ENCODE results near the gene SCARB1.

The SCARB1 gene

GRCh38 chr12:124795081-124795948 is 68.3 kb downstream of the SCARB1 start:
- Histone ChIP-seq H3K79me1 (ENCODE audit: low read length) (no peaks in the 10 kb centered on the region), H3K4ac (ENCODE audit: low read depth, low read length) (no peak overlapping the region), H3K79me2 (ENCODE audit: control insufficient read depth, insufficient read depth, low read length) (no peaks in the 10 kb centered on the region), H3K27ac (ENCODE audit: low read depth, low read length) (no peak overlapping the region), H2BK120ac (ENCODE audit: low read depth, low read length) (no peak overlapping the region), H3K23ac (ENCODE audit: low read length) (no peak overlapping the region), H3K56ac (ENCODE audit: low read length) (no peak overlapping the region), H3K4me3 (ENCODE audit: low read length) (no peak overlapping the region), H3K9ac (ENCODE audit: low read length) (no peak overlapping the region), H4K8ac (ENCODE audit: low read depth, low read length) (no peak overlapping the region), H4K5ac (ENCODE audit: low read length) (no peak overlapping the region), H2AK5ac (ENCODE audit: low read length) (no peak overlapping the region), H2BK5ac (ENCODE audit: low read length) (no peak overlapping the region), H3K4me2 (ENCODE audit: low read length) (no peak overlapping the region), H3K36me3 (ENCODE audit: control insufficient read depth, insufficient read depth, low read length) (no peaks in the 10 kb centered on the region), H3K4me1 (ENCODE audit: control insufficient read depth, low read depth, low read length) (no peaks in the 10 kb centered on the region), H3K27me3 (ENCODE audit: insufficient read depth, low read length, poor library complexity) (no peaks in the 10 kb centered on the region), H3K18ac (ENCODE audit: low read length) (no peak overlapping the region), H2BK15ac (replicated peaks; ENCODE audit: low read depth) (no peak overlapping the region)
- DNase-seq, result no peak
- no CpG with 5 or more reads among the region's 6 CpGs for WGBS (ENCODE audit: extremely low coverage, insufficient coverage, low lambda C conversion rate)

- H4K8ac ChIP-seq (ENCODE audit: low read depth, low read length), result no peak overlapping the region
- no peak overlapping the region for H2AK5ac ChIP-seq (ENCODE audit: low read length)
- no peaks in the 10 kb centered on the region for H3K79me1 ChIP-seq (ENCODE audit: low read length)
- no peak overlapping the region for H3K4me3 ChIP-seq (ENCODE audit: low read length)
- no peak overlapping the region for H2BK5ac ChIP-seq (ENCODE audit: low read length)
- no peak overlapping the region for H2BK120ac ChIP-seq (ENCODE audit: low read depth, low read length)
- no peak overlapping the region for H2BK15ac ChIP-seq (replicated peaks; ENCODE audit: low read depth)
- no peak overlapping the region for H3K18ac ChIP-seq (ENCODE audit: low read length)
- H3K9ac ChIP-seq (ENCODE audit: low read length), result no peak overlapping the region
- DNase-seq, result no peak
- H3K56ac ChIP-seq (ENCODE audit: low read length), result no peak overlapping the region
- H3K27ac ChIP-seq (ENCODE audit: low read depth, low read length), result no peak overlapping the region
- no peak overlapping the region for H3K4me2 ChIP-seq (ENCODE audit: low read length)
- H3K27me3 ChIP-seq (ENCODE audit: insufficient read depth, low read length, poor library complexity), result no peaks in the 10 kb centered on the region
- H3K23ac ChIP-seq (ENCODE audit: low read length), result no peak overlapping the region
- no peak overlapping the region for H3K4ac ChIP-seq (ENCODE audit: low read depth, low read length)
- no CpG with 5 or more reads among the region's 15 CpGs for WGBS (ENCODE audit: extremely low coverage, insufficient coverage, low lambda C conversion rate)
- no peaks in the 10 kb centered on the region for H3K4me1 ChIP-seq (ENCODE audit: control insufficient read depth, low read depth, low read length)
- H3K79me2 ChIP-seq (ENCODE audit: control insufficient read depth, insufficient read depth, low read length), result no peaks in the 10 kb centered on the region
- H3K36me3 ChIP-seq (ENCODE audit: control insufficient read depth, insufficient read depth, low read length), result peaks cover 3% of the 10 kb centered on the region
- H4K5ac ChIP-seq (ENCODE audit: low read length), result no peak overlapping the region
Observed at GRCh38 chr12:124792961-124793441, 70.7 kb downstream of the SCARB1 start.

GRCh38 chr12:124792156-124792555 is 71.5 kb downstream of the SCARB1 start:
- Histone ChIP-seq H3K4ac (ENCODE audit: low read depth, low read length) (no peak overlapping the region), H3K4me1 (ENCODE audit: control insufficient read depth, low read depth, low read length) (no peaks in the 10 kb centered on the region), H3K79me2 (ENCODE audit: control insufficient read depth, insufficient read depth, low read length) (no peaks in the 10 kb centered on the region), H2BK15ac (replicated peaks; ENCODE audit: low read depth) (no peak overlapping the region), H3K4me3 (ENCODE audit: low read length) (no peak overlapping the region), H2AK5ac (ENCODE audit: low read length) (no peak overlapping the region), H3K56ac (ENCODE audit: low read length) (no peak overlapping the region), H3K79me1 (ENCODE audit: low read length) (no peaks in the 10 kb centered on the region), H3K27me3 (ENCODE audit: insufficient read depth, low read length, poor library complexity) (no peaks in the 10 kb centered on the region), H2BK5ac (ENCODE audit: low read length) (no peak overlapping the region), H3K23ac (ENCODE audit: low read length) (no peak overlapping the region), H3K4me2 (ENCODE audit: low read length) (no peak overlapping the region), H3K9ac (ENCODE audit: low read length) (no peak overlapping the region), H3K18ac (ENCODE audit: low read length) (no peak overlapping the region), H2BK120ac (ENCODE audit: low read depth, low read length) (no peak overlapping the region), H4K5ac (ENCODE audit: low read length) (no peak overlapping the region), H3K27ac (ENCODE audit: low read depth, low read length) (no peak overlapping the region), H3K36me3 (ENCODE audit: control insufficient read depth, insufficient read depth, low read length) (peaks cover 3% of the 10 kb centered on the region), H4K8ac (ENCODE audit: low read depth, low read length) (no peak overlapping the region)
- no peak for DNase-seq
- no CpG with 5 or more reads among the region's 13 CpGs for WGBS (ENCODE audit: extremely low coverage, insufficient coverage, low lambda C conversion rate)

GRCh38 chr12:124790650-124791400 is 72.8 kb downstream of the SCARB1 start:
- H3K23ac ChIP-seq (ENCODE audit: low read length), result no peak overlapping the region
- no peaks in the 10 kb centered on the region for H3K79me1 ChIP-seq (ENCODE audit: low read length)
- no peaks in the 10 kb centered on the region for H3K4me1 ChIP-seq (ENCODE audit: control insufficient read depth, low read depth, low read length)
- H3K56ac ChIP-seq (ENCODE audit: low read length), result no peak overlapping the region
- no peak overlapping the region for H3K4ac ChIP-seq (ENCODE audit: low read depth, low read length)
- no peaks in the 10 kb centered on the region for H3K27me3 ChIP-seq (ENCODE audit: insufficient read depth, low read length, poor library complexity)
- no peak overlapping the region for H3K4me3 ChIP-seq (ENCODE audit: low read length)
- no peak overlapping the region for H4K8ac ChIP-seq (ENCODE audit: low read depth, low read length)
- H2BK15ac ChIP-seq (replicated peaks; ENCODE audit: low read depth), result no peak overlapping the region
- no peak overlapping the region for H3K4me2 ChIP-seq (ENCODE audit: low read length)
- H3K79me2 ChIP-seq (ENCODE audit: control insufficient read depth, insufficient read depth, low read length), result no peaks in the 10 kb centered on the region
- H3K9ac ChIP-seq (ENCODE audit: low read length), result no peak overlapping the region
- no peak overlapping the region for H2BK120ac ChIP-seq (ENCODE audit: low read depth, low read length)
- no peak overlapping the region for H2AK5ac ChIP-seq (ENCODE audit: low read length)
- H3K36me3 ChIP-seq (ENCODE audit: control insufficient read depth, insufficient read depth, low read length), result peaks cover 3% of the 10 kb centered on the region
- H2BK5ac ChIP-seq (ENCODE audit: low read length), result no peak overlapping the region
- no CpG with 5 or more reads among the region's 21 CpGs for WGBS (ENCODE audit: extremely low coverage, insufficient coverage, low lambda C conversion rate)
- H3K18ac ChIP-seq (ENCODE audit: low read length), result no peak overlapping the region
- no peak overlapping the region for H3K27ac ChIP-seq (ENCODE audit: low read depth, low read length)
- no peak for DNase-seq
- no peak overlapping the region for H4K5ac ChIP-seq (ENCODE audit: low read length)

- Histone ChIP-seq H3K18ac (ENCODE audit: low read length) (no peak overlapping the region), H3K23ac (ENCODE audit: low read length) (no peak overlapping the region), H3K4me2 (ENCODE audit: low read length) (no peak overlapping the region), H3K79me2 (ENCODE audit: control insufficient read depth, insufficient read depth, low read length) (no peaks in the 10 kb centered on the region), H4K8ac (ENCODE audit: low read depth, low read length) (no peak overlapping the region), H3K4ac (ENCODE audit: low read depth, low read length) (no peak overlapping the region), H4K5ac (ENCODE audit: low read length) (no peak overlapping the region), H3K27me3 (ENCODE audit: insufficient read depth, low read length, poor library complexity) (no peaks in the 10 kb centered on the region), H3K36me3 (ENCODE audit: control insufficient read depth, insufficient read depth, low read length) (peaks cover 5% of the 10 kb centered on the region), H2BK120ac (ENCODE audit: low read depth, low read length) (no peak overlapping the region), H3K79me1 (ENCODE audit: low read length) (no peaks in the 10 kb centered on the region), H2AK5ac (ENCODE audit: low read length) (no peak overlapping the region), H3K4me3 (ENCODE audit: low read length) (no peak overlapping the region), H3K4me1 (ENCODE audit: control insufficient read depth, low read depth, low read length) (no peaks in the 10 kb centered on the region), H2BK15ac (replicated peaks; ENCODE audit: low read depth) (no peak overlapping the region), H2BK5ac (ENCODE audit: low read length) (no peak overlapping the region), H3K56ac (ENCODE audit: low read length) (no peak overlapping the region), H3K27ac (ENCODE audit: low read depth, low read length) (no peak overlapping the region), H3K9ac (ENCODE audit: low read length) (no peak overlapping the region)
- DNase-seq, result no peak
- no CpG with 5 or more reads among the region's 13 CpGs for WGBS (ENCODE audit: extremely low coverage, insufficient coverage, low lambda C conversion rate)
Observed at GRCh38 chr12:124788936-124789555, 74.6 kb downstream of the SCARB1 start.

All from mesendoderm (in vitro differentiated cells).